NCI-H2196 (cell line): ENCODE results near the gene ZNF512.
A peak's percentile ranks its signal among the peaks of the same experiment; 100 is the strongest.
"Not testable (repeated sequence)": the region's sequence is repeated elsewhere in the genome, so short reads cannot be mapped to it uniquely, and the experiment has no call there.

ENCODE experiments used
- DNase-seq: peaks from one replicate; lab custom pipeline; 2025; ENCODE audit not compliant: unreplicated experiment; lab: John Stamatoyannopoulos, UW

ZNF512 gene

GRCh38 chr2:27582695-27583389 lies at the start of gene ZNF512:
Gene ZNF512, plus strand, starts transcription at chr2:27583042. Its CDS starts 71 bp downstream, at chr2:27583113.
- DNase-seq, result peak; percentile 96

DNA sequence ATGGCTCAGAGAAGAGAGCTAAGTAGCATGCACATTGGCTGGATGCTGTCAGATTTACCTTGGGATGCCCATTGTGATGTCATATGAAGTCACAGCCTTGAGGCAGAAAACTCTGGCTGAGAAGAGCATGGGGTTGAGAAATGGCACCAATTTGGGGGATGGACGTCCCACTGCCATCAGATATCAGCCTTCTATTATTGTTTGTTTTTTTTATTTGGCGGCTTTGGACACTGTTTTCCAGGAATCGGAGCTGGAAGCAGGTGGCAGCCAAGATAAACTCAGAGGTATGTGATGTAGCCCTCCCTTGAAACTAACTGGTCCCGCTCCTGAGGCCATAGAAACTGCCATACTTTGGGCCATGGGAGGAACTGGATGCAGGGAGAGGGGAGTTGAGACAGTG lies 45.6 kb upstream of the ZNF512 start:
- no peak for DNase-seq

DNA sequence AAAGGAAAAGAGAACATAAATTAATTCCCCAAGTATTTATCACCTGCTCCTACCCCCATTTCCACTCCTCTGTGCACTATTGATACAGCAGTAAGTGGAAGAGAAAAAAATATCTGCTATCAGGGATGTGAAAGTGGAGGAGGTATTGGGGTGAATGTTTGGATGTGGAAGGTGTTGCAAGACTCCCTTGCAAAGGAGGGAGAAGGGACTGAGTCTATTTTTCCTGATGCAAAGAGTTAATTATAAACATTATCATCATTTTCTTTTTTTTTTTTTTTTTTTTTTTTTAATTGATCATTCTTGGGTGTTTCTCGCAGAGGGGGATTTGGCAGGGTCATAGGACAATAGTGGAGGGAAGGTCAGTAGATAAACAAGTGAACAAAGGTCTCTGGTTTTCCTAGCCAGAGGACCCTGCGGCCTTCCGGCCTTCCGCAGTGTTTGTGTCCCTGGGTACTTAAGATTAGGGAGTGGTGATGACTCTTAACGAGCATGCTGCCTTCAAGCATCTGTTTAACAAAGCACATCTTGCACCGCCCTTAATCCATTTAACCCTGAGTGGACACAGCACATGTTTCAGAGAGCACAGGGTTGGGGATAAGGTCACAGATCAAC lies 43.9 kb upstream of the ZNF512 start:
- DNase-seq, result not testable (repeated sequence)

GRCh38 chr2:27539649-27540048 lies 43.2 kb upstream of the ZNF512 start:
- DNase-seq, result not testable (repeated sequence)

GRCh38 chr2:27544143-27544821 lies 38.6 kb upstream of the ZNF512 start:
- DNase-seq, result no peak

DNA sequence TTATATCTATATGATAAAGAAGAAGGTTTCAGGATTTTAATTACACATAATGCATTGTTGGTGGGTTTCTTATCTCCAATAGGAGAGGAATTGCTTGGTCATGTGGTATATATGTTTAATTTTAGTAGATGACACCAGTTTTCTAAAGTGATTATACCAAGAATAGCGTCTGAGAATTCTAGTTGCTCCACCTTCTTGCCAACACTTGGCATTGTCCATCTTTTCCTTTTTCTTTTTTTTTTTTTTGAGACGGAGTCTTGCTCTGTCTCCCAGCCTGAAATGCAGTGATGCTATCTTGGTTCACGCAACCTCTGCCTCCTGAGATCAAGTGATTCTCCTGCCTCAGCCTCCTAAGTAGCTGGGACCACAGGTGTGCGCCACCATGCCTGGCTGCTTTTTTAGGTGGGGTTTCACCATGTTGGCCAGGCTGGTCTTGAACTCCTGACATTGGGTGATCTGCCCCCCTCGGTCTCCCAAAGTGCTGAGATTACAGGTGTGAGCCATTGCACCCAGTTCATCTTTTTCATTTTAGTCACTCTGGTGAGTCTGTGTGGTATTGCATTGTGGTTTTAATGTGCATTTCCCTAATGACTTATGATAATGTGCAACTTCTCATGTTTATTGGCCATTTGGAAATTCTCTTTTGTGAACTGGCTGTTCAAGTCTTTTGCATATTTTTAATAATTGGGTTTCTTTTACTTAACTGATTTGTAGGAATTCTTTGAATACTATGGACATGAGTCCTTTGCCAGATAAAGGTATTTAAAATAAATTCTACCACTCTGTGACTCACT lies 37.3 kb upstream of the ZNF512 start:
- DNase-seq, result no peak

GRCh38 chr2:27549303-27549702 lies 33.5 kb upstream of the ZNF512 start:
- DNase-seq, result no peak

DNA sequence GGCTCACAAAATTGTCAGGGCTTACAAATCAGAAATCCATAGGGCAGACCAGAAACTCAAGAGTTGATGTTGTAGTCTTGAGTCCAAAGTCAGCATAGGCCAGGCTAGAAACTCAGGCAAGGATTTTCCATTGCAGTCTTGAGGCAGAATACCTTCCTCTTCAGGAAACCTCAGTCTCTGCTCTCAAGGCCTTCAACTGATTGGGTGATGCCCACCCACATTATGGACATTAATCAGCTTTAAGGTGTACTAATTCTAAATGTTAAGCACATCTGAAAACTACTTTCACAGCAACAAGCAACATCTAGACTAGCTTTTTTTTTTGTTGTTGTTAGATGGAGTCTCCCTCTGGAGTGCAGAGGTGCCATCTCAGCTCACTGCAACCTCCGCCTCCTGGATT lies 31.3 kb upstream of the ZNF512 start:
- DNase-seq, result no peak

DNA sequence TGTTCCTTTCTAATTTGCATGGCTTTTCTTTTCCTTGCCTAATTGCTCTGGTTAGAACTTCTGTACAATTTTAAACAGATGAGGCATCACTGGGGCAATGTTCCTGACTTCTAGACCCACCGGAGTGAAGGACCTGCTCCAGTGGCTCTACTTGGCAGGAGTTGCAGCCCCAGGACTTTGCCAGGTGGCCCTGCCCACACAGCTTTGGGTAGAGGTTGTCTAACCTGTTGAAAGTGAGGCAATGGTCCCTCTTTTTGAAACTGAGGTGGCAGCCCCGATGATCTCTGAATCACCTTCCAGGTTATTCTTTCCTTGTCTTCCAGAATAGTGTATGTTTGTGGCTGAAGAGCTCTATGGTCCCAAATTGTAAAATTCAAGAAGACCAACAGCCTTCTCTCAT lies 29.9 kb upstream of the ZNF512 start:
- no peak for DNase-seq

DNA sequence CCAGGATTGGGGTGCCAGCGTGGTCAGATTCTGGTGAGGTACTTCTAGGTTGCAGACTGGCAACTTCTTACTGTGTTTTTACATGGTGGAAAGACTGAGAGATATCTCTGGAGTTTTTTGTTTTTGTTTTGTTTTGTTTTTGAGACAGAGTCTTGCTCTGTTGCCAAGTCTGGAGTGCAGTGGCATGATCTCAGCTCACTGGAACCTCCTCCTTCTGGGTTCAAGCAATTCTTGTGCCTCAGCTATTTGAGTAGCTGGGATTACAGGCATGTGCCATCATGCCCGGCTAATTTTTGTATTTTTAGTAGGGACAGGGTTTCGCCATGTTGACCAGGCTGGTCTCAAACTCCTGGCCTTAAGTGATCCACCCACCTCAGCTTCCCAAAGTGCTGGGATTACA lies 28.4 kb upstream of the ZNF512 start:
- not testable (repeated sequence) for DNase-seq

DNA sequence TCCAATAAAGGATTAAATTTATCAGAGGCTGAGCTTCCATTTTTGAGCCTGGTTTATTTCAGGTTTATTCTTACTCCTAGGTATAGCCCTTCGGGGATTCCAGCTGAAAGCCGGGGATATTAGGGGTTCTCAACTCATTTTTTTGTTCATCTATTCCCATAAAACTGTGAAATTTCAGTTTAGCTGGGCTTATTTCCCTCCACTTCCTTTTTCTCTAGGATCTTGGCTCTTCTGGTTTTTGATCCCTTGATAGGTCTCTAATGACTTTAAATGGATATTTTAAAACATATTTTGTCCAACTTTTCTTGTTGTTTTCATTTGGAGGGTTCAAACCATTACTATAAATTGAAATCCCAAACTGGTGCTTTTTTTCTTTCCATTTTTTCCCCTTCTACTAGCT lies 23.6 kb upstream of the ZNF512 start:
- no peak for DNase-seq

GRCh38 chr2:27561060-27561459 lies 21.8 kb upstream of the ZNF512 start:
- DNase-seq, result no peak

- DNase-seq, result no peak
Measured at GRCh38 chr2:27566628-27567027, 16.2 kb upstream of the ZNF512 start.

GRCh38 chr2:27569398-27569797 lies 13.4 kb upstream of the ZNF512 start:
- no peak for DNase-seq

DNA sequence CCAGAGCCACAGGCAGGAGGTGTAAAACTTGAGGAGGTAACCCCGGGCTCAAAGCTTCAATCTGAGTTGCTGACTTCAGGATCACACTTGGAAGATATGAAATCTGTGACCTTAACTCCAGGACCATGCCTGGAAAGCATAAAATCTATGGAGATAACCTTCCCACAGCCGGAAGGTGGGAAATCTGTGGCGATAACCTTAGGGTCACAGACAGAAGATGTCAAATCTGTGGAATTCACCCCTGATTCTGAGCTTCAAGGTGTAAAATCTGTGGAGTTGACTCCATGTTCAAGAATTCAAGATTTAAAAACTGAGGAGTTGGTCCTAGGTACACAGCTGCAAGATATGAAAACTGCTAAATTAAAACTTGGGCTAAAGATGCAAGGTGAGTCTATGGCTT lies 11.6 kb upstream of the ZNF512 start:
- no peak for DNase-seq

- DNase-seq, result no peak
Measured at GRCh38 chr2:27571681-27572080, 11.2 kb upstream of the ZNF512 start.

- no peak for DNase-seq
Measured at GRCh38 chr2:27572439-27572838, 10.4 kb upstream of the ZNF512 start.

- no peak for DNase-seq
Measured at GRCh38 chr2:27572998-27573429, 9.8 kb upstream of the ZNF512 start.

- DNase-seq, result no peak
Measured at GRCh38 chr2:27573452-27573851, 9.4 kb upstream of the ZNF512 start.

DNA sequence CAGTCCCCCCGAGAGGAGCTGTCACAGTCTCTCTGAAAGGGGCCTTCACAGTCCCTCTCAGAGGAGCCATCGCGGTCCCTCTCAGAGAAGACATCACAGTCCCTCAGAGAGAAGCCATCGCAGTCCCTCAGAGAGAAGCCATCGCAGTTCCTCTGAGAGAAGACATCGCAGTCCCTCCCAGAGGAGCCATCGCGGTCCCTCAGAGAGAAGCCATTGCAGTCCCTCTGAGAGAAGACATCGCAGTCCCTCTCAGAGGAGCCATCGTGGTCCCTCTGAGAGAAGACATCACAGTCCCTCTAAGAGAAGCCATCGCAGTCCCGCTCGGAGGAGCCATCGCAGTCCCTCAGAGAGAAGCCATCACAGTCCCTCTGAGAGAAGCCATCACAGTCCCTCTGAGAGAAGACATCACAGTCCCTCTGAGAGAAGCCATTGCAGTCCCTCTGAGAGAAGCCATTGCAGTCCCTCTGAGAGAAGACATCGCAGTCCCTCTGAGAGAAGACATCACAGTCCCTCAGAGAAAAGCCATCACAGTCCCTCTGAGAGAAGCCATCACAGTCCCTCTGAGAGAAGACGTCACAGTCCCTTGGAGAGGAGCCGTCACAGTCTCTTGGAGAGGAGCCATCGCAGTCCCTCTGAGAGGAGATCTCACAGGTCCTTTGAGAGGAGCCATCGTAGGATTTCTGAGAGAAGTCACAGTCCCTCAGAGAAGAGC lies 1.3 kb upstream of the ZNF512 start:
- no peak for DNase-seq
